ENCODE results near the gene FBLN1.
"Not testable (repeated sequence)": the region's sequence is repeated elsewhere in the genome, so short reads cannot be mapped to it uniquely, and the experiment has no call there.

FBLN1 gene

GRCh38 chr22:45585437-45585755 is 82.7 kb downstream of the FBLN1 start:
- TF ChIP-seq CTCF (IDR thresholded peaks at IDR 0.05; ENCODE audit: insufficient read depth, missing control alignments), result no peak
- no peak for DNase-seq (ENCODE audit: insufficient read length, low spot score)
- no peak for FAIRE-seq

DNA sequence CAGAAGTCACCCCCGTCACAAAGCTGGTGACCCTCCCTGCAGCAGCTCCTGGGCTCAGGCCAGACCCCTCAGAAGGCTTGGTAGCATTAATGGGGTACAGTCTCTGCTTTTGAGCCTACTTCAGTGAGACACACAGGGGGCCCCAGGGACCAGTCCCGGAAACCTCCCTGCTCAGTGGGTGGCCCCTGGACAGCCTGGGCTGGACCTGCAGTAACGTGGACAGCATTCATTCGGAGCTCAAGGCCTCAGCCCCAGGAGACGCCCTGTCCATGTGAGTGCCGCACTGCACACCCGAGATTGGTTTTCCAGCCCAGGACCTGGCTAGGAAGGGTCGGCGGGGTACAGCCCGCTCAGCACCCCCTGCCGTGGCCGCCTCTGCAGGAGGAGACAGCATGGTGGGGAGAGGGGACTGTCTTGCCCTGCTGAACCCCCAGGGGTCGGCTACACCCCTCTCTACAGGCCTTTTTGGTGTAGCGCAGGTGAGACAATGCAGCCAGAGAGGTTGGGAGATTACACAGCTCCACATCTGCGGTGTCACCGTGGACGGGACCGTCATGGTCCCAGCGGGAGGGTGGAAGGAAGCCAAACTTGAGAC is 83.4 kb downstream of the FBLN1 start:
- TF ChIP-seq CTCF (IDR thresholded peaks at IDR 0.05; ENCODE audit: insufficient read depth, missing control alignments), result no peak
- DNase-seq (ENCODE audit: insufficient read length, low spot score), result no peak
- FAIRE-seq, result no peak

- DNase-seq (ENCODE audit: insufficient read length, low spot score) (no peak), FAIRE-seq (no peak)
- no peak for TF ChIP-seq CTCF (IDR thresholded peaks at IDR 0.05; ENCODE audit: insufficient read depth, missing control alignments)
These were observed 84.1 kb downstream of the FBLN1 start for GRCh38 chr22:45586651-45587405.

GRCh38 chr22:45587638-45588505 is 85.2 kb downstream of the FBLN1 start:
- no peak for DNase-seq (ENCODE audit: insufficient read length, low spot score)

DNA sequence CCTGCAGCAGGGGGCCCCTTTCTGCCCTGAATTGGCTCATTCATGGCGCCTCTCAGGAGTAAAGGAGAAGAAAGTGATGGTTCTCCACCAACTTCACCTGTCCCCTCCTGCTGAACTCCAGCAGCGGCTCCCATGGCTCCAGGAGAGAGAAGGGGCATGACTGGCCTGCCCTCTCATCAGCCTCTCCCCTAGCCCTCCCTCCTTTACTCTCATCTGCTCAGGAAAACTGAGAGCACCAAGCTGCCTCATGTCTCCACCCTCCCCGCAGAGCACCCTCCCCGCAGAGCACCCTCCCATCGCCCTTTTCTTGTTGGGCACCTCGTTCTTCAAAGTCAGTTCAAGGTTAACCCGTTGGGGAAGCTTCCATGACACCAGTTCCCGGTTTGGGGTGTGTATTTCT is 86.9 kb downstream of the FBLN1 start:
- DNase-seq (ENCODE audit: insufficient read length, low spot score) (no peak), FAIRE-seq (no peak)
- TF ChIP-seq CTCF (IDR thresholded peaks at IDR 0.05; ENCODE audit: insufficient read depth, missing control alignments), result no peak

More at GRCh38 chr22:45587638-45588505, 85.2 kb downstream of the FBLN1 start:
- FAIRE-seq, result no peak
- TF ChIP-seq CTCF (IDR thresholded peaks at IDR 0.05; ENCODE audit: insufficient read depth, missing control alignments), result no peak

GRCh38 chr22:45590262-45590661 is 87.6 kb downstream of the FBLN1 start:
- FAIRE-seq, result no peak
- TF ChIP-seq CTCF (IDR thresholded peaks at IDR 0.05; ENCODE audit: insufficient read depth, missing control alignments), result no peak
- DNase-seq (ENCODE audit: insufficient read length, low spot score), result no peak

- not testable (repeated sequence) for FAIRE-seq; DNase-seq (ENCODE audit: insufficient read length, low spot score)
These were observed 89.0 kb downstream of the FBLN1 start for GRCh38 chr22:45591633-45592213.
